T47D (cell line): ENCODE measurements around the gene ELF1.

Experiments
- DNase-seq, 2 experiments: peaks; one replicate each; pipeline versions ENCODE4 v3.0.0 to v3.0.0-alpha.2; 2011 to 2012; ENCODE audit warnings: low read depth in 1 of 2, low spot score in 1 of 2
- JUND ChIP-seq: IDR thresholded peaks from 2 replicates; pipeline ENCODE4 v1.6.1; 2012; ENCODE audit warnings: low read depth
- in situ Hi-C: cut with HindIII; loops from 2 replicates; pipeline ENCODE4 v1.10.0; 2016; ENCODE audit warnings: low sequenced_read_pairs, low pct_unique_long_range_greater_than_20kb

Gene ELF1

GRCh38 chr13:41034382-41034781, 15.3 kb upstream of the ELF1 start:
- no peak for DNase-seq
- TF ChIP-seq JUND = no peak
- in situ Hi-C loops = no loop called here

GRCh38 chr13:41032691-41033376, 13.7 kb upstream of the ELF1 start:
- in situ Hi-C loops = no loop called here
- no peak for DNase-seq
- TF ChIP-seq JUND = no peak

- no peak for TF ChIP-seq JUND
- no peak for DNase-seq
Measured at GRCh38 chr13:41029629-41030028, 10.5 kb upstream of the ELF1 start.

GRCh38 chr13:41028051-41028450, 8.9 kb upstream of the ELF1 start:
- DNase-seq = no peak
- no peak for TF ChIP-seq JUND
- in situ Hi-C loops = no loop called here

More at GRCh38 chr13:41029629-41030028, 10.5 kb upstream of the ELF1 start:
- in situ Hi-C loops = no loop called here

GRCh38 chr13:41026788-41027187, 7.7 kb upstream of the ELF1 start:
- no peak for TF ChIP-seq JUND
- DNase-seq = no peak
- in situ Hi-C loops = no loop called here

- TF ChIP-seq JUND = no peak
- in situ Hi-C loops = no loop called here
- no peak for DNase-seq
Measured at GRCh38 chr13:41025518-41025917, 6.4 kb upstream of the ELF1 start.

- no peak for DNase-seq
- TF ChIP-seq JUND = no peak
- in situ Hi-C loops = no loop called here
Measured at GRCh38 chr13:41019578-41020347, 647 bp upstream of the ELF1 start.

- no peak for TF ChIP-seq JUND
- in situ Hi-C loops = no loop called here
- no peak for DNase-seq
Measured at GRCh38 chr13:41018602-41018948, 541 bp downstream of the ELF1 start.

- DNase-seq = no peak
- TF ChIP-seq JUND = no peak
- in situ Hi-C loops = no loop called here
Measured at GRCh38 chr13:41017817-41018601, 1.1 kb downstream of the ELF1 start.

- TF ChIP-seq JUND = no peak
- in situ Hi-C loops = no loop called here
- DNase-seq = no peak
Measured at GRCh38 chr13:41017159-41017558, 2.0 kb downstream of the ELF1 start.

- no peak for TF ChIP-seq JUND
- in situ Hi-C loops = no loop called here
- no peak for DNase-seq
Measured at GRCh38 chr13:41015920-41016319, 3.2 kb downstream of the ELF1 start.

GRCh38 chr13:41013835-41014234, 5.3 kb downstream of the ELF1 start:
- TF ChIP-seq JUND = no peak
- in situ Hi-C loops = no loop called here
- no peak for DNase-seq

- no peak for TF ChIP-seq JUND
- no peak for DNase-seq
- in situ Hi-C loops = no loop called here
Measured at GRCh38 chr13:41012536-41012935, 6.6 kb downstream of the ELF1 start.
